Liver (tissue), 9 donors: ENCODE measurements around the gene LLGL1. TPM values are rescaled to one million over a fixed set of nuclear protein-coding genes. Genes with fewer than 3 reads are reported as not detected.

ENCODE experiments used
- DNase-seq: peaks from one replicate; pipeline ENCODE4 v3.0.0-alpha.2; 2017; ENCODE audit warnings: low spot score
- H3K27ac ChIP-seq, 2 donors: one replicate each; pipeline ENCODE4 v1.7.0; 2013; ENCODE audit warnings: inconsistent platforms in 2 of 2, low read length in 2 of 2, control low read depth in 1 of 2, low read depth in 1 of 2, mild to moderate bottlenecking in 1 of 2
- H3K27me3 ChIP-seq, 4 donors: one replicate each; pipeline versions ENCODE4 v1.6.1 to v1.7.0; 2013; ENCODE audit warnings: low read length in 3 of 4, inconsistent platforms in 1 of 4, mild to moderate bottlenecking in 1 of 4, moderate library complexity in 1 of 4; ENCODE audit not compliant: control insufficient read depth in 4 of 4, insufficient read depth in 4 of 4
- H3K36me3 ChIP-seq, 4 donors: one replicate each; pipeline versions ENCODE4 v1.6.1 to v1.7.0; 2013; ENCODE audit warnings: low read length in 3 of 4, mild to moderate bottlenecking in 3 of 4, low read depth in 1 of 4, moderate library complexity in 1 of 4; ENCODE audit not compliant: control insufficient read depth in 4 of 4, insufficient read depth in 3 of 4
- H3K4me1 ChIP-seq, 4 donors: one replicate each; pipeline versions ENCODE4 v1.6.1 to v1.7.0; 2013; ENCODE audit warnings: low read length in 3 of 4, mild to moderate bottlenecking in 3 of 4, moderate library complexity in 1 of 4; ENCODE audit not compliant: control insufficient read depth in 4 of 4, insufficient read depth in 4 of 4
- H3K4me3 ChIP-seq, 3 donors: one replicate each; pipeline versions ENCODE4 v1.6.1 to v1.7.0; 2013; ENCODE audit warnings: low read length in 3 of 3, control low read depth in 1 of 3, low read depth in 1 of 3, mild to moderate bottlenecking in 1 of 3
- H3K9ac ChIP-seq, 2 donors: one replicate each; pipeline ENCODE4 v1.7.0; 2013; ENCODE audit warnings: low read length in 2 of 2, mild to moderate bottlenecking in 2 of 2, moderate library complexity in 2 of 2, control low read depth in 1 of 2, low read depth in 1 of 2
- H3K9me3 ChIP-seq, 4 donors: one replicate each; pipeline versions ENCODE4 v1.6.1 to v1.7.0; 2013; ENCODE audit warnings: low read length in 3 of 4; ENCODE audit not compliant: control insufficient read depth in 4 of 4
- EGR1 ChIP-seq, 2 donors: IDR thresholded peaks; 2 replicates each; pipeline ENCODE4 v1.6.1; 2016 to 2018; ENCODE audit warnings: antibody characterized with exemption in 2 of 2, low read depth in 2 of 2
- FOXA1 ChIP-seq: IDR thresholded peaks from 2 replicates; pipeline ENCODE4 v1.6.1; 2016; ENCODE audit warnings: antibody characterized with exemption
- GABPA ChIP-seq, 2 donors: IDR thresholded peaks in 1 of 2; conservative IDR thresholded peaks in 1 of 2; 2 replicates each; pipeline ENCODE4 v1.6.1; 2016; ENCODE audit warnings: antibody characterized with exemption in 2 of 2, mild to moderate bottlenecking in 1 of 2, moderate library complexity in 1 of 2
- JUND ChIP-seq, 2 donors: IDR thresholded peaks; 2 replicates each; pipeline ENCODE4 v1.6.1; 2016; ENCODE audit warnings: antibody characterized with exemption in 2 of 2
- RAD21 ChIP-seq, 2 donors: IDR thresholded peaks; 2 replicates each; pipeline ENCODE4 v1.6.1; 2016; ENCODE audit warnings: antibody characterized with exemption in 2 of 2, mild to moderate bottlenecking in 2 of 2
- RXRA ChIP-seq, 2 donors: IDR thresholded peaks; 2 replicates each; pipeline ENCODE4 v1.6.1; 2017 to 2018; ENCODE audit warnings: antibody characterized with exemption in 2 of 2, mild to moderate bottlenecking in 1 of 2
- SP1 ChIP-seq: IDR thresholded peaks from 2 replicates; pipeline ENCODE4 v1.6.1; 2018; ENCODE audit warnings: antibody characterized with exemption, mild to moderate bottlenecking
- TAF1 ChIP-seq: conservative IDR thresholded peaks from 2 replicates; pipeline ENCODE4 v1.6.1; 2016; ENCODE audit warnings: antibody characterized with exemption, mild to moderate bottlenecking
- whole genome bisulfite sequencing: extraction: QIAGEN DNeasy Blood & Tissue Kit; methylation state at CpG from one replicate; pipeline ENCODE4 v1.1.7; 2013; 5-methylcytosine and 5-hydroxymethylcytosine counted together
- polyA plus RNA-seq, 2 donors: library from polyadenylated mRNA; stranded (reverse) in 1 of 2; unstranded in 1 of 2; fragments of 200-250 nt in 1 of 2; fragments of >200 nt in 1 of 2; fragmentation: Nextera tagmentation in 1 of 2; extraction: Ambion mirVana in 1 of 2; gene quantifications; one replicate each; pipeline versions ENCODE4 v1.2.1 to v1.2.3, GENCODE V29; 2013 to 2015
- total RNA-seq, 2 donors: library from RNA; depleted of rRNA; stranded (reverse); fragments of >200 nt; gene quantifications; one replicate each; pipeline ENCODE4 v1.2.3, GENCODE V29; 2014
- TF ChIP-seq, protein P1 (sequence below): IDR thresholded peaks from 2 replicates; pipeline ENCODE4 v1.6.1; 2016; ENCODE audit warnings: antibody characterized with exemption
- TF ChIP-seq, protein P2 (sequence below): IDR thresholded peaks from 2 replicates; pipeline ENCODE4 v1.6.1; 2016; ENCODE audit warnings: antibody characterized with exemption
- donor health status: healthy.
- donor health status: healthy.
- donor health status: healthy.
- donor health status: healthy.
- donor health status: healthy.

The LLGL1 gene
- total and polyA plus RNA-seq, 4 donors = 0.39 to 12.0 (median 2.8) TPM

DNA sequence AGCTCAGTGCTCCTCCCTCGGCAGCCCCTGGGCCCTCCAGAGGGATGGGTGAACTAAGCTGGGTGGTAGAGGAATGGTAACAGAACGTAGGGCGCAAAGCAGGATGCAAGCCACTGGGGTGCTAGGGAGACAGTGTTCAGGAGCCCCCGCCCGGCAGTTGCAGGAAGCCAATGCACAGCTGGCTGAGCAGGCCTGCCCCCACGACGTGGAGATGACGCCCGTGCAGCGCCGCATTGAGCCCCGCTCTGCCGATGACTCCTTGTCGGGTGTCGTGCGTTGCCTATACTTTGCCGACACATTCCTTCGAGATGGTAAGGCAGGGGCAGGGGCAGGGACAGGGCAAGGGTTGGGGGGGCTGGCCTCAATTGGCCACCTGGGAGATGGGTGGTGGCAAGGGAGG, 12.9 kb downstream of the LLGL1 start:
- Histone ChIP-seq H3K36me3 (peaks cover 0 to 8% (median 0%) of the 10 kb centered on the region in 4 donors), H3K4me3 (no peak overlapping the region), H3K27ac (no peak overlapping the region), H3K9me3 (no peaks in the 10 kb centered on the region), H3K27me3 (no peaks in the 10 kb centered on the region), H3K9ac (no peak overlapping the region), H3K4me1 (no peaks in the 10 kb centered on the region)
- 98% methylated on average over 18 of the region's 18 CpGs for WGBS
- no peak for DNase-seq
- TF ChIP-seq JUND (IDR thresholded peaks at IDR 0.05) = no peak
- TF ChIP-seq, protein P1, sequence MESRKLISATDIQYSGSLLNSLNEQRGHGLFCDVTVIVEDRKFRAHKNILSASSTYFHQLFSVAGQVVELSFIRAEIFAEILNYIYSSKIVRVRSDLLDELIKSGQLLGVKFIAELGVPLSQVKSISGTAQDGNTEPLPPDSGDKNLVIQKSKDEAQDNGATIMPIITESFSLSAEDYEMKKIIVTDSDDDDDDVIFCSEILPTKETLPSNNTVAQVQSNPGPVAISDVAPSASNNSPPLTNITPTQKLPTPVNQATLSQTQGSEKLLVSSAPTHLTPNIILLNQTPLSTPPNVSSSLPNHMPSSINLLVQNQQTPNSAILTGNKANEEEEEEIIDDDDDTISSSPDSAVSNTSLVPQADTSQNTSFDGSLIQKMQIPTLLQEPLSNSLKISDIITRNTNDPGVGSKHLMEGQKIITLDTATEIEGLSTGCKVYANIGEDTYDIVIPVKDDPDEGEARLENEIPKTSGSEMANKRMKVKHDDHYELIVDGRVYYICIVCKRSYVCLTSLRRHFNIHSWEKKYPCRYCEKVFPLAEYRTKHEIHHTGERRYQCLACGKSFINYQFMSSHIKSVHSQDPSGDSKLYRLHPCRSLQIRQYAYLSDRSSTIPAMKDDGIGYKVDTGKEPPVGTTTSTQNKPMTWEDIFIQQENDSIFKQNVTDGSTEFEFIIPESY = no peak

DNA sequence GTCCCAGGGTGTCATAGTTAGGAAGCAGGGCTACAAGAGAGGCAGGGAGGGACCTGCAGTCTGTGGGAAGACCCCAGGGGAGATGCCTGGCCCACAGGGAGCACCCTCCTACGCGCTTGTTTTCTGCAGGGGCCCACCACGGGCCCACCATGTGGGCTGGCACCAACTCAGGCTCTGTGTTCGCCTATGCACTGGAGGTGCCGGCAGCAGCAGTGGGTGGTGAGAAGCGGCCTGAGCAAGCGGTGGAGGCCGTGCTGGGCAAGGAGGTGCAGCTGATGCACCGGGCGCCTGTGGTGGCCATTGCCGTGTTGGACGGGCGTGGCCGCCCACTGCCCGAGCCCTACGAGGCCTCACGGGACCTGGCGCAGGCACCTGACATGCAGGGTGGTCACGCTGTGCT, 15.0 kb downstream of the LLGL1 start:
- no peak for DNase-seq
- Histone ChIP-seq H3K27ac (no peak overlapping the region), H3K36me3 (peaks cover 0 to 15% (median 5%) of the 10 kb centered on the region in 4 donors), H3K4me1 (peaks cover 0 to 4% (median 1%) of the 10 kb centered on the region in 4 donors), H3K9me3 (no peaks in the 10 kb centered on the region), H3K4me3 (no peak overlapping the region), H3K9ac (no peak overlapping the region), H3K27me3 (no peaks in the 10 kb centered on the region)
- TF ChIP-seq SP1 (no peak), EGR1 (IDR thresholded peaks at IDR 0.05; ENCODE audit: low read depth in 2 of 2) (no peak), FOXA1 (no peak)
- 96% methylated on average over 19 of the region's 19 CpGs for WGBS

DNA sequence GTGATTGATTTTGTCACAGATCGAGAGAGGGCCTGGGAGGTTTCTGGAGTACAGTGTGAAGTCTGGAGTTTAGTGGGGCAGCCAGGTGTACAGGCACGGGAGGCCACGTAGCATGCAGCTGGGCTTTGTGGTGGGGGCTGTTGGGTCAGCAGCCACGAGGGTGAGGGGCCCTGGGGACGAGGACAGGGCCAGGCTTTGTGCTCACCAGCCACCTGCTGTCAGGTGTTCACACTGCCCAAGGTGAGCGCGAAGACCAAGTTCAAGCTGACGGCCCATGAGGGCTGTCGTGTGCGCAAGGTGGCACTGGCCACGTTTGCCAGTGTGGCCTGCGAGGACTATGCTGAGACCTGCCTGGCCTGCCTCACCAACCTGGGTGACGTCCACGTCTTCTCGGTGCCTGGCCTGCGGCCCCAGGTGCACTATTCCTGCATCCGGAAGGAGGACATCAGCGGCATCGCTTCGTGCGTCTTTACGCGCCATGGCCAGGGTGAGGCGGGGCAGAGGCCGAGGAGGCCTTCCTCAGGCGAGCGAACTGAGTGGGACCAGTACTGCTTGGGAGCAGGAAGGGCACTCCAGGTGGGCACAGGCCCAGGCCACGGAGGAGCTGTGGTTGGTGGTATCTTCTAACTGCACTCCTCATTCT, 15.9 kb downstream of the LLGL1 start:
- no peak for TF ChIP-seq FOXA1
- TF ChIP-seq TAF1 = no peak
- TF ChIP-seq RAD21 (IDR thresholded peaks at IDR 0.05) = no peak
- no peak for TF ChIP-seq RXRA (IDR thresholded peaks at IDR 0.05)
- TF ChIP-seq GABPA (IDR thresholded peaks at IDR 0.05 in 1 of 2, conservative IDR thresholded peaks at IDR 0.05 in 1 of 2) = no peak
- TF ChIP-seq SP1 = no peak
- TF ChIP-seq EGR1 (IDR thresholded peaks at IDR 0.05; ENCODE audit: low read depth in 2 of 2) = no peak
- TF ChIP-seq, protein P1 = no peak
- TF ChIP-seq, protein P2, sequence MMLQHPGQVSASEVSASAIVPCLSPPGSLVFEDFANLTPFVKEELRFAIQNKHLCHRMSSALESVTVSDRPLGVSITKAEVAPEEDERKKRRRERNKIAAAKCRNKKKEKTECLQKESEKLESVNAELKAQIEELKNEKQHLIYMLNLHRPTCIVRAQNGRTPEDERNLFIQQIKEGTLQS = no peak
- WGBS = 91% methylated on average over 28 of the region's 28 CpGs
- H3K9ac ChIP-seq = no peak overlapping the region
- peaks cover 0 to 4% (median 1%) of the 10 kb centered on the region in 4 donors for H3K4me1 ChIP-seq
- H3K9me3 ChIP-seq = no peaks in the 10 kb centered on the region
- no peak for DNase-seq
- H3K4me3 ChIP-seq = no peak overlapping the region
- no peaks in the 10 kb centered on the region for H3K27me3 ChIP-seq
- H3K36me3 ChIP-seq = peaks cover 3 to 24% (median 13%) of the 10 kb centered on the region in 4 donors
- no peak overlapping the region for H3K27ac ChIP-seq
